Stimulated activated CD4-positive, alpha-beta T cell treated with anti-CD3 and anti-CD28 coated beads, Interleukin-12 subunit alpha, Interleukin-12 subunit beta, amount 100 ng/mL, for 48 hours (primary cell): Measurements from ENCODE around the gene PTP4A2.
A peak's percentile ranks its signal among the peaks of the same experiment; 100 is the strongest.

Experiments used
- DNase-seq, 3 donors: peaks; one replicate each; pipeline ENCODE4 v3.0.0-alpha.2; 2020; ENCODE audit warnings: low read depth in 2 of 3, low spot score in 1 of 3

The PTP4A2 gene

GRCh38 chr1:31938184-31938975 is at the start of gene PTP4A2:
Gene PTP4A2, minus strand, starts transcription at chr1:31938368. Its CDS starts 19,303 bp downstream, at chr1:31919065.
- DNase-seq, result peak; percentile 81 to 90 (median 86)

GRCh38 chr1:31987135-31987619 is 49.0 kb upstream of the PTP4A2 start:
- no peak for DNase-seq

- DNase-seq, result no peak
Observed at GRCh38 chr1:31985430-31985829, 47.3 kb upstream of the PTP4A2 start.

DNA sequence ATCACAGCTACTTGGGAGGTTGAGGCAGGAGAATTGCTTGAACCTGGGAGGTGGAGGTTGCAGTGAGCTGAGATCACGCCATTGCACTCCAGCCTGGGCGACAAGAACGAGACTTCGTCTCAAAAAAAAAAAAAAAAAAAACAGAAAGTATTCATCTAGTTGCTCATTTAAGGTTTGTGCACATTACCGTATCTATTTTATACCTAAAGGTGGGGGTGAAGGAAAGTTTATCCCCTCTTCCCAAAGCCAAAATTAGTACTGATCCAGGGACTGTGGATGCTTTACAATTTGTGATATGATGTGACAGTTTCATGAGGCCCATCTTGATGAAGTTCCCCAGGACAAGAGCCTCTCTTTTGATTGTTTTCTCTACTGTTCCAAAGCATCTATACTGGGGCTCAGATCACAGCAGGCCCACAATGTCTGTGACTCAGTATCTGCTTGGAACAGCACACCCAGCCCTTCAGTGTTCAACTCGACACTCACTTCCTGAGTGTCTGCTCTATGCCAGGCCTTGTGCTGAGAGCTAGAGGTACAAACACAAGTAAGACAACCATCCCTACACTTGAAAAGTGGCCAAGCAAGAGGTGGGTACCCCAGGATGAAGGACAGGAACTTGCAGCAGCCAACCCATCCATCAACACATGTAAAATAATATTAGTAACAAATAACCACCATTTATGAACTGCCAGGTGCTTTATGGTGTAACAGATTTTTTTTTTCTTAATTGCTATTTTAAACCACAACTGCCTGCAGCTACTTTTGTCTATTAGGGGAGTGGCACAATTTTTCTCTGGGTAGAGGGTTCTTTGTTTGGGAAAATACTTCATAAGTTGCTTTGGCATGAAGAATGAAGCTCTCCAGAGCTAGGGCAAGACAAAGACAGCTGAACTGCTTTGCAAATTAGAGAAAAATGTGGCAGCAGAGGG is 46.5 kb upstream of the PTP4A2 start:
- no peak for DNase-seq

DNA sequence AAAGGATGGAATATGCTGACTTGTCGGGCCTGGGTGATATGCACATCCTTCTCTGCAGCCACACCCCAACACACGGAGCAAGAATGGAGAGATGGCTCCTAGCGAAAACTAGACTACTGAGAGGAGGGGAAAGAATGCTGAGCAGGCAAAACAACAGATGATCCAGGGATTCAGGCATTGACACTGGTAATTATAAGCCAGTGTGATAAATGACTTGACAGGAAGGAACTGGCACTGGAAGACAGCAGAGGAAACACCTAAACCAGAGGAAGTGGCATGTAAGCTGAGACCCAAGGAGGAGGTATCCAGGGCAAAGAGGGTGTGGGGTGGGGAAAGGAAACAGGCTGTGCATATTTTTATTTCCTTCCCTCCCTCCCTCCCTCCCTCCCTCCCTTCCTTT is 43.8 kb upstream of the PTP4A2 start:
- no peak for DNase-seq

DNA sequence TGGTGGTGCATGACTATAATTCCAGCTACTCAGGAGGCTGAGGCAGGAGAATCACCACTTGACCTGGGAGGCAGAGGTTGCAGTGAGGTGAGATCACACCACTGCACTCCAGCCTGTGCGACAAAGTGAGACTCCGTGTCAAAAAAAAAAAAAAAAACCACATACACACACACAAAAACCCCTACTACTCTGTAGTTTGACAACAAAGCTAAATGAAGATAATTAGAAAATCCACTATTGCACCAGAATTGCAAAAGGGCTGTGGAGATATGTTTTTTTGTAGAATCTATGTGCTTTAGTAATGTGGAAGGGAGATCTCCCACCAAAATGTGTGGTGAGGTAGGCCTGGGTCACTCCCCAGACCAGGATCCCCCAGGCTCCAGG is 43.3 kb upstream of the PTP4A2 start:
- DNase-seq, result no peak

- DNase-seq, result no peak
Observed at GRCh38 chr1:31980835-31981455, 42.8 kb upstream of the PTP4A2 start.

DNA sequence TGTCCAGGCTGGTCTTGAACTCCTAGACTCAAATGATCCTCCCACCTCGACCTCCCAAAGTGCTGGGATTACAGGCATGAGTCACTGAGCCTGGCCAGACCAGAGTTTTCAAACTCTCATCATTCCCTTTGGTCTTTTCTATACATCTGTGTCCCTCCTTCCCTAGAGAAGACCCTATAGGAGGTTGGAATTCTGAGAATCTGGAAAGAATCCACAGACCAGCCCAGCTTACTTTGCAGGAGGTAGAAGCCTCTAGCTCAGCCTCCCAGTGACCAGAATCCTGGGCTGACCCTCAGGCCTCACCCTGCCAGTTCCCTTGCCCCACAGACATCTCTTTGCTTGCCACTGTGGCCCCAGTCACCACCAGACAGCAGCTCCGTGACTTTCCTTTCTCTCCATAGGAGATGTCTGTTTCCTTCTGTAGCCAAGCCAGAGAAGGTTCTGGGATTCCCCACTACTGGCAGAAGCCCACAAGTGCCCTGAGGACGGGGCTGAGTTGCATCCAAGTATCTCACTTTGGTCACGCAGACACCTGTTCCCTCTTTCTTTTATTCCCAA is 40.8 kb upstream of the PTP4A2 start:
- DNase-seq, result no peak

- DNase-seq, result no peak
Observed at GRCh38 chr1:31977385-31978131, 39.4 kb upstream of the PTP4A2 start.

DNA sequence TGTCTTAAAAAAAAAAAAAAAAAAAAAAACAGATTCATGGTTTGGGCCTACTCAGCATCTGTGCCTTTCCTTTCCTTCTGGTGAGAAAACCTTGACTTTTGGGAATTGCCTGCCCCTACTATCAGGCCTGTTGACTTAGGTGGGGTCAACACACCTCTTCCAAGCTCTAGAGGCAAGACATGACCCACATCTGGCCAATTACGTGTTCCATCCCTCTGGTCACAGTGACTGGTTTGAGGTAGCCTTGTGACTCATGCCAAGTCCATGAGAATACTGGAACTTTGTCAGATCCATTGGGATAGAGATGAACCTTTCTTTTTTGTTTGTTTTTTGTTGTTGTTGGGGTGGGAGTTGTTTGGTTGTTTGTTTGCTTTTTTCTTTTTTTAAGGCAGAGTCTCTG is 38.2 kb upstream of the PTP4A2 start:
- no peak for DNase-seq

DNA sequence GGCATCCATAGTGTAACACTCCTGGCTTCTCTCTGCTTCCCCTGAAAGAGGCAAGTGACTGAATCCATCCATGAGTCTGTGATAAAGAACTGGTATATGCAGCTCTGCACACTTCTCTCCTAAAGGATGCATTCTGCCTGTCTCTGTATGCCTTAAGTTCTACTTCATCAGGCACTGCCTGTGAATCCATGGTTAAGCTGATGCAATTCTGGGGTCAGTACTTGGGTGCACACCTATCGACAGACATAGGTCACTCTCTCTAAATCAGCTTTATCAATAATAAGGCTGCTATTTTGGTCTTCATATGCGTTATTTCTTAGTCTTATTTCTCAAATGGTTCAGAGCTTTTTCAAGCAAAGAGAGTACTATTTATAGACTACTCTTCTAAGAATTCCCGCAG is 32.7 kb upstream of the PTP4A2 start:
- no peak for DNase-seq

DNA sequence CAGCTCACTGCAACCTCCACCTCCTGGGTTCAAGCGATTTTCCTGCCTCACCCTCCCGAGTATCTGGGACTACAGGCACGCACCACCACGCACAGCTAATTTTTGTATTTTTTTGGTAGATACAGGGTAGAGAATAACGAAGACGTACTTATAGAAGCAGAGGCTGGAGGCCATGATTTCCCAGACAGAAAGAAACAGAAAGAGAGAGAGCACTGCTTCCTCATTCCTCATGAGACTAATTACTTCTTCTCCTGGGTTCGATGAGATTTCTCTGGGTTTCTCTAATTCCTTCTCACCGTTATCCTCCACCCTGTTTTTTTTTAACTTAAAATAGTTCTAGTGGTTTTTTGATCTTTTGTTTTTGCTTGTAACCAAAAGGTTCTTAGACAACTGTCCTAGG is 23.4 kb upstream of the PTP4A2 start:
- no peak for DNase-seq

- DNase-seq, result no peak
Observed at GRCh38 chr1:31959521-31960340, 21.6 kb upstream of the PTP4A2 start.

DNA sequence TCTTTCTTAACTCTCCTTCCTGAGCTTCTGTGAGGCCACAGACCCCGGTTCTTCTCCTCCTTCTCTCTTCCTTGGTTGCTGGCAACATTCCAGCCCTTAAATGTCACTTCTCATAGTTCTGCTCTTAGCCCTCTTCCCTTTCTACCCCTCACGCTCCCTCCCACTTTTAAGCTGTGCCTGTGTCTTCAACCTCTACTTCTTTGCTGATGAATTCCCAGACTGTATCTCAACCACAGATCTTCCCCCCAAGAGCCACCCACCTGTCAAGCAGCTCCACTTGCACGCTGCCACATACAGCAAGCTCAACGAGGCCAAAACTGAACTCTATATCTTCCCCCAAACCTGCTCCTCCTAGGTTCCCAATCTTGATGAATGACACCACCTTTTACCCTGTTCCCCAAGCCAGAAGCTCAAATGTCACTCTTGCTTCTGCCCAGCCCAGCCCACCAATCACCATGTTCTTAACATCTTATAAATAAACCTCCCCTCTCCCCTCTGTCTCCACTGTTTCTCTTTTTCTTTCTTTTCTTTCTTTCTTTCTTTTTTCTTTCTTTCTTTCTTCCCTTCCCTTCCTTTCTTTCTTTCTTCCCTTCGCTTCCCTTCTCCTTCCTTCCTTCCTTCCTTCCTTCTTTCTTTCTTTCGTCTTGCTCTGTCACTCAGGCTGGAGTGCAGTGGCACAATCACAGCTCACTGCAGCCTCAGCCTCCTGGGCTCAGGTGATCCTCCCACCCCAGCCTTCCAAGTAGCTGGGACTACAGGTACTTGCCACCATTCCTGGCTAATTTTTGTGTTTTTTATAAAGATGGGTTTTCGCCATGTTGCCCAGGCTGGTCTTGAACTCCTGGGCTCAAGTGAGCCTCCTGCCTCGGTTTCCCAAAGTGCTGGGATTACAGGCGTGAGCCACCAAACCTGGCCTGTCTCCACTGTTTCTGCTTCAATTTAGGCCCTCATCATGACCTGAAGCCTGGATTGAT is 19.8 kb upstream of the PTP4A2 start:
- DNase-seq, result peak in 2 of 3 donors; percentile 46 to 60

DNA sequence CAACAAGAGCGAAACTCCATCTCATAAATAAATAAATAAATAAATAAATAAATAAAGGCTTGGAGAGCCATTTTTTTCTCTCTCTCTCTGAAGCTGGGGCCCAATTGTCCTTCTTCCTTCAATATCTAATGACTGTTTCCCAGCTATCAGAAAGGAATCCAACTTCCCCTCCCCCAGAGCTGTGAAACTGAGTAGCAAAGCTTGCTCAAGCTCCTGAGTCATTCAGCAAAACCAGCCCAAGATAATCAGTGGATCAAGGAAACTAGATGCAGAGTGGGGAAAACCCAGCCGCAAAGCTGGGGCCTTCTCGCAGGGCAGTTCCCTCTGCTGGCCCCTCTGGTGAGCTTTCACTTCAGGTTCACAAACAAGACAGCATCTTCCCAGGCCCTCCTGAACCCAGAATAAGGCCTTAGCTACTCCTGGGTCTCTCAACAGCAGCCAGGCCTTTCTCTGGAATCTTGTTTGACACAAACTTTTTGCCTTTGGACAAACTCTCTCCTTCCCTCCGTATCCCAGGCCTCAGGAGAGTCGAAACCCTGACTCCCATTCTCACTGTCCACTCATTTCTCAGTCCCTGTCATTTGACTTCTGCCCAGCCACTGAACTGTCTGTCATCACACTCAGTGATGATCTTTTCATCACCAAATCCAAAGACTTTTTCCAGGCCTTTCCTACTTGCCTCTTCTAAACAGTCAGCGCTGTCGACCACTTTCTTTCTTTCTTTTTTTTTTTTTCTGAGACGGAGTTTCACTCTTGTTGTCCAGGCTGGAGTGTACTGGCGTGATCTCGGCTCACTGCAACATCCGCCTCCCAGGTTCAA is 18.0 kb upstream of the PTP4A2 start:
- DNase-seq, result peak; percentile 79 to 86 (median 84)

DNA sequence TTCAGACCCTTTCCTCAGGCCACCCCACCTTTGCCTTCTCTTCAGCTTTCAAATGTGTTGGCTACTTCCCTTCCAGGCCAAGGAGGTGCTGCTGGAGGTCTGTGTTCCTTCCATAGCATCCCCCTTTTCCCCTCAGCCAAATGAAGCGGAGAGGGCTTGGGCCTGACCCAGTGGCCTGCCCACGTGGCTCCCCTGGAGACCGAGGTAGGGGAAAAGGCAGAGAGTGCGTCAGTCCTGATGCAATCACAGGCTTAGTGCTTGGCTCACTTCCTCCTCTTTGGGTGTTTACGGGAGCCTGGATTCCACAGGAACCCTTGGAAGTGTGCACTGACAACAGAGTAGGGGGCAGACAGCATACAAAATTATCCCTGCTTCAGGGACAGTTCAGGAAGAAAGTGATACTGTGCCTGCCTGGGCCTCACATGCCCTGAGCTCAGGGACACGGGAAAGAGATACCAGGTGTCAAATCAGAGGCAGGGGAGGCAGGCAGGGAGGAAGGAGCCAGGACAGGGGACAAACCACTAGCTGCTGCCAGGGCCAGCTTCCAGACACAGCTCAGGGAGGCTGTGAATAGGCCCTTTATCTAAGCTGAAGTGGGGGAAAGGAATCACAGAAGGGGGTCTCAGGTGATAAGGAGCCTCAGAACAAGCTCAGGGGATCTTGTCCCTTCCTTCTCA is 16.6 kb upstream of the PTP4A2 start:
- no peak for DNase-seq

DNA sequence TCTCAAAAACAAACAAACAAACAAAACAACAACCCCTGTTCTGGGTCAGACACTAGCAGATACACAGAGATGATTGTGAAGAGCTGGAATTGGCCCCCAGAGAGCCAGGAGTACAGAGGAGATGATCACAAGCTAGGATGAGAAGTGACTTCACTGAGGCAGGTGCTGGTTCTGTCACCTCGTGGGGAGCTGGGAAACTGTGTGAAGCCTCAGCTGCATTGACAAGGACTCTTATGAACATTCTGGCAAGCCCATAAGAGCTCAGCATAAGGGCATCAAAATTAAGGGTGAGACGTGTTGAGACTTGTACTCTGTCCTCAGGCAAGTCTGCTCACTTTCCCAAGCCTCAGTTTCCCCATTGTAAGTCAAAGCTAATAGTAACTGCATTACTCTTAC is 14.7 kb upstream of the PTP4A2 start:
- DNase-seq, result no peak
